ENCODE results near the gene C9orf152. TPM values are rescaled to one million over a fixed set of nuclear protein-coding genes. Genes with fewer than 3 reads are reported as not detected.

Gene C9orf152
- total RNA-seq, 1 donor from 2014 or later: not detected

DNA sequence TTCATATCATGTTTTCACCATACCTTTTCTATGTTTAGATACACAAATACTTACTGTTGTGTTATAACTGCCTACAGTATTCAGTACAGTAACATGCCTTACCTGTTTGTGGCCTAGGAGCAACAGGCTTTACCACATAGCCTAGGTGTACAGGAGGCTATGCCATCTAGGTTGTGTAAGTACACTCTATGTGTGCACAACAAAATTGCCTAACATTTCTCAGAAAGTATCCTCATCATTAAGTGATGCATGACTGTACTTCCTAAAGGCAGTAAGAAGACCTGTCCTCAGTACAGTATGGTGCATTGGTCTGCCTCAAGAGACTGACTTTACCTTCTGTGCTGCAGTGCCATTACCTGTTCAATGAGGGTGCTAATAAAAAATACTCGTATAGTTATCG, 40.4 kb upstream of the C9orf152 start:
- DNase-seq (ENCODE audit: low spot score, unreplicated experiment): no peak

DNA sequence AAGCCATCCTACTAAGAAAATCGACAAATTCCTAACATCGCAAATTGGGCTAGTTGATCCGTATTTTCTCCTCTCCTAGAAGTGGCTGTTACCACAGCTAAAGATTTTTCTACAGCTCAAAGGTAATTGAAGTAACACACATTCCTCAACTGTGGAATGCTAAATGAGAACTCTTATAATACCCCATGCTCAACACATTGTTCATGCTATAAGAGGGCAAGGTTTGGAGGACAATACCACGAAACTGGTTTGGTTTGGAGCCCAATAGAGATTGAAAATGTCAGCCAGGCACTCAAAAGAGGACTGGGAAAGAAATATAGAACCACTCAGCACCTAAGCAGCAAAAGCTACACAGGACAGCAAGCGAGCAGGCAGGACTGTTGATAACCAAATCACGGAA, 38.3 kb upstream of the C9orf152 start:
- H3K4me3 Mint-ChIP-seq (ENCODE audit: low read depth): no peak overlapping the region
- peaks cover 12% of the 10 kb centered on the region for H3K36me3 Mint-ChIP-seq (ENCODE audit: insufficient read depth)
- no peak for DNase-seq (ENCODE audit: low spot score, unreplicated experiment)
- peaks cover 2% of the 10 kb centered on the region for H3K4me1 Mint-ChIP-seq (ENCODE audit: low read depth)
- TF ChIP-seq, protein P1, sequence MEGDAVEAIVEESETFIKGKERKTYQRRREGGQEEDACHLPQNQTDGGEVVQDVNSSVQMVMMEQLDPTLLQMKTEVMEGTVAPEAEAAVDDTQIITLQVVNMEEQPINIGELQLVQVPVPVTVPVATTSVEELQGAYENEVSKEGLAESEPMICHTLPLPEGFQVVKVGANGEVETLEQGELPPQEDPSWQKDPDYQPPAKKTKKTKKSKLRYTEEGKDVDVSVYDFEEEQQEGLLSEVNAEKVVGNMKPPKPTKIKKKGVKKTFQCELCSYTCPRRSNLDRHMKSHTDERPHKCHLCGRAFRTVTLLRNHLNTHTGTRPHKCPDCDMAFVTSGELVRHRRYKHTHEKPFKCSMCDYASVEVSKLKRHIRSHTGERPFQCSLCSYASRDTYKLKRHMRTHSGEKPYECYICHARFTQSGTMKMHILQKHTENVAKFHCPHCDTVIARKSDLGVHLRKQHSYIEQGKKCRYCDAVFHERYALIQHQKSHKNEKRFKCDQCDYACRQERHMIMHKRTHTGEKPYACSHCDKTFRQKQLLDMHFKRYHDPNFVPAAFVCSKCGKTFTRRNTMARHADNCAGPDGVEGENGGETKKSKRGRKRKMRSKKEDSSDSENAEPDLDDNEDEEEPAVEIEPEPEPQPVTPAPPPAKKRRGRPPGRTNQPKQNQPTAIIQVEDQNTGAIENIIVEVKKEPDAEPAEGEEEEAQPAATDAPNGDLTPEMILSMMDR (IDR thresholded peaks at IDR 0.05; ENCODE audit: unreplicated experiment): no peak
- H3K27me3 Mint-ChIP-seq: no peaks in the 10 kb centered on the region
- H3K27ac Mint-ChIP-seq: peak overlapping the region; percentile 37
- H3K9me3 Mint-ChIP-seq (ENCODE audit: low read depth): no peaks in the 10 kb centered on the region

More for the DNA sequence above, 40.4 kb upstream of the C9orf152 start:
- H3K4me3 Mint-ChIP-seq (ENCODE audit: low read depth): no peak overlapping the region
- H3K9me3 Mint-ChIP-seq (ENCODE audit: low read depth): no peaks in the 10 kb centered on the region
- TF ChIP-seq, protein P1 (IDR thresholded peaks at IDR 0.05; ENCODE audit: unreplicated experiment): no peak
- H3K27ac Mint-ChIP-seq: no peak overlapping the region
- H3K4me1 Mint-ChIP-seq (ENCODE audit: low read depth): peaks cover 7% of the 10 kb centered on the region
- peaks cover 11% of the 10 kb centered on the region for H3K36me3 Mint-ChIP-seq (ENCODE audit: insufficient read depth)
- no peaks in the 10 kb centered on the region for H3K27me3 Mint-ChIP-seq

DNA sequence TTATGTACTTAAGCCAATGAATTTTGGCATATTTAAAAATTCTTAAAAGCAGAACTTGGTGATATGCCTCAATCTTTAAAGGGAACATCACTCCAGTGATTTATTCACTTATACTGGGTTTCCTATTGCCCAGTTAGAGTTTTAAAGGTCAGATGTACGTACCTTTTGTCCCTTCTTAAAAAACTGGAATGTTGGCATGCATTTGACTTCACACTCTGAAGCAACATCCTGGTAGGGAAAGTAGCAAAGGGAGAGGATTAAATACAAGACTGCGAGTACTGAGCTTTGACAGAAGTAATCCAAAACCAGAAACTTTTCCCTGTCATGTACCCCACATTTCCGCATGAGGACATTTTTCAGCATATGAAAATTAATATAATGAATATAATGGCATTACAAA, 36.7 kb upstream of the C9orf152 start:
- no peak overlapping the region for H3K27ac Mint-ChIP-seq
- no peaks in the 10 kb centered on the region for H3K4me1 Mint-ChIP-seq (ENCODE audit: low read depth)
- no peak overlapping the region for H3K4me3 Mint-ChIP-seq (ENCODE audit: low read depth)
- TF ChIP-seq, protein P1 (IDR thresholded peaks at IDR 0.05; ENCODE audit: unreplicated experiment): no peak
- H3K36me3 Mint-ChIP-seq (ENCODE audit: insufficient read depth): peaks cover 11% of the 10 kb centered on the region
- H3K27me3 Mint-ChIP-seq: no peaks in the 10 kb centered on the region
- no peak for DNase-seq (ENCODE audit: low spot score, unreplicated experiment)
- H3K9me3 Mint-ChIP-seq (ENCODE audit: low read depth): no peaks in the 10 kb centered on the region

DNA sequence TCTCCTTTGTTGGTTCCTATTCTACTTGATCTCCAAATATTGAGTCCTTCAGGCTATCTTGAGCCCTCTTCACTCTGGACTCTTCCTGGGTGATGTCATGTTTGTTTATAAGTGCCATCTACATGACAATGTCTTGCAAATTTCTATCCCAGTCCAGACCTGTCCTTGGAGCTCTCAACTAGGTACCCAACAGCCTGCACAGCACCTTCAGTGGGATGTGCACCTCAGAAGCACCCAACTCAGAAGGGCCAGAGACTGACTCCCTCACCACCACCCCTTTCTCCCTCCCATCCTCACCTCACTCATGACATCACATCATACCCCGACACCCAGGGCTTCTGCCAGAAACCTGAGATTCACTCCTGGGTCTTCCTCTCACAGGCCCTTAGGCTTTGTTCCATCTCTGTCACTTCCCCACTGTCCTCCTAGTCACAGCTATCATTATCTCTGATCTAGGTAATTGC, 33.9 kb upstream of the C9orf152 start:
- TF ChIP-seq, protein P1 (IDR thresholded peaks at IDR 0.05; ENCODE audit: unreplicated experiment): no peak
- no peak overlapping the region for H3K4me3 Mint-ChIP-seq (ENCODE audit: low read depth)
- no peaks in the 10 kb centered on the region for H3K4me1 Mint-ChIP-seq (ENCODE audit: low read depth)
- H3K27me3 Mint-ChIP-seq: no peaks in the 10 kb centered on the region
- no peaks in the 10 kb centered on the region for H3K9me3 Mint-ChIP-seq (ENCODE audit: low read depth)
- H3K36me3 Mint-ChIP-seq (ENCODE audit: insufficient read depth): peaks cover 9% of the 10 kb centered on the region
- no peak overlapping the region for H3K27ac Mint-ChIP-seq
- no peak for DNase-seq (ENCODE audit: low spot score, unreplicated experiment)

DNA sequence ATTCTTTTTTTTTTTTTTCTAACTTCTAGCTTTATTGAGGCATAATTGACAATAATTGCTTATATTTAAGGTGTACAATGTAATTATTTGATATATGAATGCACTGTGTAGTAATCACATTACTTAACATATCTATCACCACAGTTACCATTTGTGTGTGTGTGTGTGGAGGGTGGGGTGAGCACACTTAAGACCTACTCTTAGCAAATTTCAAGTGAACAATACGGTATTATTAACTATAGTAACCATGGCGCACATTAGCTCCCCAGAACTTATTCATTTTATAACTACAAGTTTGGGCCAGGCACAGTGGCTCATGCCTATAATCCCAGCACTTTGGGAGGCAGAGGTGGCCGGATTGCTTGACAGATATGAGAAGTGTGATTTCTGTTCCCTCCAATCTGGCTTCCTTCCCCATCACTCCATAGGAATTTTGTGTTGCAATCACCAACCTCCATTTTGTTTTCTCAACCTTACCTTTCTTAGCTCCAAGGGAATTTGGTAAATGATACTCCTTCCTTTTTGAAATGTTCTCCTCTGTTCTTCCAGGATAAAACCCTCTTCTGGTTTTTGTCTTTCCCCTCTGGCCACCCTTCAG, 33.4 kb upstream of the C9orf152 start:
- Mint-ChIP-seq H3K4me1 (ENCODE audit: low read depth) (no peaks in the 10 kb centered on the region), H3K27ac (no peak overlapping the region), H3K9me3 (ENCODE audit: low read depth) (peaks cover 3% of the 10 kb centered on the region), H3K27me3 (no peaks in the 10 kb centered on the region), H3K4me3 (ENCODE audit: low read depth) (no peak overlapping the region), H3K36me3 (ENCODE audit: insufficient read depth) (peaks cover 9% of the 10 kb centered on the region)
- DNase-seq (ENCODE audit: low spot score, unreplicated experiment): no peak
- TF ChIP-seq, protein P1 (IDR thresholded peaks at IDR 0.05; ENCODE audit: unreplicated experiment): no peak
